Nephron progenitor cell (in vitro differentiated cells): ENCODE results near the gene VPS25.
A peak's percentile ranks its signal among the peaks of the same experiment; 100 is the strongest.

Experiments used
- DNase-seq: peaks from one replicate; pipeline ENCODE4 v3.0.0; 2021
- H3K27ac Mint-ChIP-seq: 2 replicates; pipeline ENCODE4 v1.8.0; 2021; ENCODE audit warnings: mild to moderate bottlenecking, moderate library complexity, mixed read lengths
- H3K27me3 Mint-ChIP-seq: 2 replicates; pipeline ENCODE4 v1.8.0; 2021; ENCODE audit warnings: mild to moderate bottlenecking, low read depth, mixed read lengths; ENCODE audit not compliant: poor library complexity
- H3K36me3 Mint-ChIP-seq: 2 replicates; pipeline ENCODE4 v1.8.0; 2021; ENCODE audit warnings: low read depth, mixed read lengths
- H3K4me1 Mint-ChIP-seq: 2 replicates; pipeline ENCODE4 v1.8.0; 2021; ENCODE audit warnings: mixed read lengths
- H3K4me3 Mint-ChIP-seq: 2 replicates; pipeline ENCODE4 v1.8.0; 2021; ENCODE audit warnings: mild to moderate bottlenecking, moderate library complexity, mixed read lengths
- H3K9me3 Mint-ChIP-seq: 2 replicates; pipeline ENCODE4 v1.8.0; 2021; ENCODE audit warnings: mild to moderate bottlenecking, moderate library complexity, mixed read lengths
- TF ChIP-seq, protein P1 (sequence below): fragments of 200-600 bp; sonication (generic); IDR thresholded peaks from 2 replicates; pipeline ENCODE4 v1.5.0; 2021; ENCODE audit warnings: antibody characterized with exemption

The VPS25 gene

DNA sequence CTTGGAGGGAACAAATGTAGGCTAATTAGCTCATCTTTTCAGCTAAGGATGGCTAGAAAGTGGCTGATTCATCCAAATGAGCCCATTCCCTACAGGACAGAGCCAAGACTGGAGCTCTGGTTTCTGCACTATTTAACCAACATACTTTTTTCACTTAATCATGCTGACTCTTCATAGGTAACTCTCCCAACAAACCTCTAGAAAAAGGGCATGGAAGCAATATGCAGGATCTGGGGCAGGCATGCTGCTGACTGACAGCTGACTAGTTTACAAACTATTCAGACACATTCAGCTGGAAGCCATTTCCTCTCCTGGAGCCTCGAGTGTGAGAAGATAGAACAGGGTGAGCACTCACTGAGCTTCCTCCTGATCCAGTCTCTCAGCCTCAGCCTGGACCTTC lies 44.6 kb downstream of the VPS25 start:
- TF ChIP-seq, protein P1, sequence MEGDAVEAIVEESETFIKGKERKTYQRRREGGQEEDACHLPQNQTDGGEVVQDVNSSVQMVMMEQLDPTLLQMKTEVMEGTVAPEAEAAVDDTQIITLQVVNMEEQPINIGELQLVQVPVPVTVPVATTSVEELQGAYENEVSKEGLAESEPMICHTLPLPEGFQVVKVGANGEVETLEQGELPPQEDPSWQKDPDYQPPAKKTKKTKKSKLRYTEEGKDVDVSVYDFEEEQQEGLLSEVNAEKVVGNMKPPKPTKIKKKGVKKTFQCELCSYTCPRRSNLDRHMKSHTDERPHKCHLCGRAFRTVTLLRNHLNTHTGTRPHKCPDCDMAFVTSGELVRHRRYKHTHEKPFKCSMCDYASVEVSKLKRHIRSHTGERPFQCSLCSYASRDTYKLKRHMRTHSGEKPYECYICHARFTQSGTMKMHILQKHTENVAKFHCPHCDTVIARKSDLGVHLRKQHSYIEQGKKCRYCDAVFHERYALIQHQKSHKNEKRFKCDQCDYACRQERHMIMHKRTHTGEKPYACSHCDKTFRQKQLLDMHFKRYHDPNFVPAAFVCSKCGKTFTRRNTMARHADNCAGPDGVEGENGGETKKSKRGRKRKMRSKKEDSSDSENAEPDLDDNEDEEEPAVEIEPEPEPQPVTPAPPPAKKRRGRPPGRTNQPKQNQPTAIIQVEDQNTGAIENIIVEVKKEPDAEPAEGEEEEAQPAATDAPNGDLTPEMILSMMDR = no peak
- no peak for DNase-seq
- peaks cover 66% of the 10 kb centered on the region for H3K36me3 Mint-ChIP-seq
- H3K4me1 Mint-ChIP-seq = peaks cover 13% of the 10 kb centered on the region
- H3K27ac Mint-ChIP-seq = no peak overlapping the region
- no peaks in the 10 kb centered on the region for H3K9me3 Mint-ChIP-seq
- H3K4me3 Mint-ChIP-seq = no peak overlapping the region
- H3K27me3 Mint-ChIP-seq = no peaks in the 10 kb centered on the region

DNA sequence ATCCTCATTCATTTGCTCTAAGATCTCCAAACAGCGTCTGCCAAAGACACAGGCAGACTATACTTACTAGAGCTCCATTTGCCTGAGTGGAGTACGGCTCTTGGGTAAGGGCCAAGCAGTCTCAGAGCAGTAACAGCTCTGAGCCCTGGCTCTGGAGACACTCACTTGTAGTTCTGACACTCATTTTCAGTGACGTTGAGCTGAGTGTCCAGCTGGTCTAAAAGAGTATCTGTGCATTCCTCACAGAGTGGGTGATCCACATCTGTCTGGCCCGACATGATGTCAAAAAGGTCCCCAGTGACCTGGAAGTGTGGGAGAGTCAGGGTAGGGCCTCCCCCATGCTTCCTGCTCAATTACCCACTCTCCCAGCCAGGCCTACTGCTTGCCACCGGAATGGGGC lies 45.1 kb downstream of the VPS25 start:
- Mint-ChIP-seq H3K4me3 (no peak overlapping the region), H3K9me3 (no peaks in the 10 kb centered on the region), H3K27me3 (no peaks in the 10 kb centered on the region), H3K36me3 (peaks cover 65% of the 10 kb centered on the region), H3K4me1 (peaks cover 16% of the 10 kb centered on the region), H3K27ac (no peak overlapping the region)
- no peak for DNase-seq
- TF ChIP-seq, protein P1 = no peak

DNA sequence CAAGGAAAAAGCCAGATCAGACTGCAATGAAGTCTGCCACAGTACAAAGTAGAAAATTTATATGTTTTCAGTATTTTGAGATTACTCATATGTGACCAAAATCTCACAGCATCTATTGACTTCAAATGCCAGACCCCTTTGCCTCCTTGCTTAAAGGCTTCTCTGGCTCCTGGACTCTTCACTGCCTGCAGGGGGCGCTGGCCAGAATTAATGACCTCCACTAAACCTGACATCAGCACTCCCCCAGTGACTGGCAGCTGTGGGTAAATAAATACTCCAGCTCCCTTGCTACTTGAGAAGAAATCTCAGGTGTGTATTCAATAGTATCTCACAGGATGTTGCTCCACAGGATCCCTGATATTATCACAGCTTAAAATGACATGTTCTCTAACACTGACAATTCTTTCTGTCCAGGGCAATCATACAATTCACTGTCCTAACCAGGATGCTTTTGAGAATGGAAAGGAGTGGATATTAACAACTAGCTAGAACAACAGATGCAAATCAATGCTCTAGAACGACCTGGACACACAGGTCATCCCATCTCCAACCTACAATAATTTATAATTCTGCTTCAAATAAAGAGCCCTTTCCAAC lies 46.8 kb downstream of the VPS25 start:
- Mint-ChIP-seq H3K36me3 (peaks cover 49% of the 10 kb centered on the region), H3K4me3 (no peak overlapping the region), H3K27ac (peak overlapping the region; percentile 9), H3K27me3 (peaks cover 5% of the 10 kb centered on the region), H3K9me3 (no peaks in the 10 kb centered on the region), H3K4me1 (peaks cover 23% of the 10 kb centered on the region)
- peak; percentile 77 for DNase-seq
- TF ChIP-seq, protein P1 = peak; percentile 79

DNA sequence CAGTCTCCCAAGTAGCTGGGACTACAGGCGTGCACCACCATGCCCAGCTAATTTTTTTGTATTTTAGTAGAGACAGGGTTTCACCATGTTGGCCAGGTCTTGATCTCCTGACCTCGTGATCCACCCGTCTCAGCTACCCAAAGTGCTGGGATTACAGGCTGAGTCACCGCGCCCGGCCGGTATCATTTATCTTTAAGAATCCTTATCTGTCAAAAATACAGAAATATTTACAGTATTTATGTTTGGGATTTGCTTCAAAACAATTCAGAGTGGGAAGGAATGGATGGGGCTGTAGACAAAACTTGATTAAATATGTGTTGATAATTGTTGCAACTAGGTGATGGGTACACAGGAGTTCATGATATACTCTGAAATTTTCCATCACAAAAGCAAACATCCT lies 47.9 kb downstream of the VPS25 start:
- H3K27me3 Mint-ChIP-seq = peaks cover 13% of the 10 kb centered on the region
- DNase-seq = no peak
- peak overlapping the region; percentile 12 for H3K4me3 Mint-ChIP-seq
- no peaks in the 10 kb centered on the region for H3K9me3 Mint-ChIP-seq
- H3K27ac Mint-ChIP-seq = no peak overlapping the region
- peaks cover 23% of the 10 kb centered on the region for H3K4me1 Mint-ChIP-seq
- TF ChIP-seq, protein P1 = no peak
- peaks cover 40% of the 10 kb centered on the region for H3K36me3 Mint-ChIP-seq

DNA sequence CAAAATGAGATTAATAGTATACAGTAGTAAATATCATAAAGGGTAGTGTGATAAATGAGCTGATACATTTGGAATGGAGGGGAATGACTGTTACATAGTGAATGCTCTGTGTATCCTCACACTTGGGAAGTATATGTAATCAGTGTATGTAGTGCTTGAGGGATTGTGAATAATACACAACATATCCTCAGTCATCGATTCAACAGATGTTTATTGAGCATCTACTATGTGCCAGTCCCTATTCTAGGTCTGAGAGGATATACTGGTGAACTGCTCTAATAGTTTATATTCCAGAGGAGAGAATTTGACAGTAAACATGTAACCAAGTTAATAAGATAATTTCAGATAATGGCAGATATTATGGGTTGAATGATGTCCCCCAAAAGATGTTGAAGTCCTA lies 54.2 kb downstream of the VPS25 start:
- TF ChIP-seq, protein P1 = no peak
- DNase-seq = no peak
- Mint-ChIP-seq H3K4me1 (peaks cover 17% of the 10 kb centered on the region), H3K27ac (no peak overlapping the region), H3K36me3 (no peaks in the 10 kb centered on the region), H3K27me3 (peaks cover 53% of the 10 kb centered on the region), H3K9me3 (no peaks in the 10 kb centered on the region), H3K4me3 (no peak overlapping the region)
